Gastrocnemius medialis (tissue), 4 donors: ENCODE data around the gene LTBP1. TPM values are rescaled to one million over a fixed set of nuclear protein-coding genes. Genes with fewer than 3 reads are reported as not detected.

Experiments used
- ATAC-seq, 2 donors: fragments of 150-250 bp; one replicate each; pipeline ENCODE4 v1.9.1; 2016
- DNase-seq, 2 donors: peaks; one replicate each; pipeline ENCODE4 v3.0.0-alpha.2; 2019
- H3K27ac ChIP-seq, 4 donors: fragments of 200-600 bp; sonication (generic); 1 replicate in 1 of 4; 2 replicates in 3 of 4; pipeline ENCODE4 v1.5.1; 2016 to 2018; ENCODE audit warnings: mild to moderate bottlenecking in 2 of 4, moderate library complexity in 1 of 4
- H3K27me3 ChIP-seq, 3 donors: fragments of 200-600 bp; sonication (generic) in 2 of 3; 1 replicate in 1 of 3; 2 replicates in 2 of 3; pipeline versions ENCODE4 v1.5.1 to v1.6.0; 2016 to 2019; ENCODE audit warnings: mild to moderate bottlenecking in 1 of 3, moderate library complexity in 1 of 3
- H3K36me3 ChIP-seq, 2 donors: fragments of 200-600 bp; sonication (generic) in 1 of 2; one replicate each; pipeline ENCODE4 v1.5.1; 2017 to 2018
- H3K4me1 ChIP-seq, 2 donors: fragments of 200-600 bp; sonication (generic) in 1 of 2; one replicate each; pipeline ENCODE4 v1.5.1; 2016 to 2017; ENCODE audit warnings: mild to moderate bottlenecking in 2 of 2
- H3K4me3 ChIP-seq, 4 donors: fragments of 200-600 bp; sonication (generic) in 3 of 4; 1 replicate in 1 of 4; 2 replicates in 3 of 4; pipeline ENCODE4 v1.5.1; 2016 to 2019; ENCODE audit warnings: mild to moderate bottlenecking in 2 of 4
- H3K9me3 ChIP-seq, 3 donors: fragments of 200-600 bp; sonication (generic) in 2 of 3; 1 replicate in 1 of 3; 2 replicates in 2 of 3; pipeline ENCODE4 v1.5.1; 2016 to 2019
- CTCF ChIP-seq, 5 experiments: fragments of 450-650 bp in 3 of 5; fragments of 200-600 bp in 2 of 5; sonication (generic) in 2 of 5; IDR thresholded peaks in 4 of 5; conservative IDR thresholded peaks in 1 of 5; 1 replicate in 4 of 5; 2 replicates in 1 of 5; pipeline ENCODE4 v1.5.1; 2016 to 2019; ENCODE audit warnings: antibody characterized with exemption in 5 of 5, mild to moderate bottlenecking in 3 of 5, moderate library complexity in 3 of 5
- POLR2A ChIP-seq, 2 donors: fragments of 450-650 bp; IDR thresholded peaks; one replicate each; pipeline ENCODE4 v1.6.1; 2017; ENCODE audit warnings: antibody characterized with exemption in 2 of 2, mild to moderate bottlenecking in 2 of 2, moderate library complexity in 2 of 2
- in situ Hi-C, 4 donors: fragments of 200-750 bp; cut with MboI; loops; one replicate each; pipeline versions ENCODE4 v1.15.0 to v1.8.0; 2017; ENCODE audit warnings: low sequenced_read_pairs in 4 of 4
- intact Hi-C: fragments of 100-400 bp; cut with DNase I; formaldehyde crosslinking; loops from one replicate; pipeline ENCODE4 v1.15.1; 2023; ENCODE audit warnings: low total_unique reads
- microRNA-seq, 2 donors: library from miRNA; unstranded; fragments of <30 nt; microRNA quantifications; one replicate each; pipeline ENCODE4, GENCODE V29; 2016; ENCODE audit warnings: borderline replicate concordance in 2 of 2
- total RNA-seq, 4 donors: library from RNA; depleted of rRNA; stranded (reverse); fragments of >200 nt; gene quantifications; one replicate each; pipeline versions ENCODE4 v1.1.0 to v1.2.3, GENCODE V29; 2016

LTBP1 gene
- total RNA-seq, 4 donors from 2014 or later = 8.0 to 42.8 (median 18.4) TPM

GRCh38 chr2:33448220-33448899 is 501.6 kb downstream of the LTBP1 start:
- H3K4me3 ChIP-seq = no peak overlapping the region
- H3K9me3 ChIP-seq = peaks cover 0 to 8% (median 0%) of the 10 kb centered on the region in 3 donors
- no peak for DNase-seq
- no peak for TF ChIP-seq POLR2A (IDR thresholded peaks at IDR 0.05)
- TF ChIP-seq CTCF (IDR thresholded peaks at IDR 0.05 in 4 of 5, conservative IDR thresholded peaks at IDR 0.05 in 1 of 5) = no peak
- peak overlapping the region in 1 of 4 donors; percentile 18 for H3K27ac ChIP-seq
- intact Hi-C loops (loop anchor here (10.0 kb wide), 1 partner anchor 414 kb away; no protein-coding TSS in a partner anchor), in situ Hi-C loops (no loop called here)
- no peaks in the 10 kb centered on the region for H3K36me3 ChIP-seq
- H3K4me1 ChIP-seq = peaks cover 20 to 25% of the 10 kb centered on the region in 2 donors
- no peaks in the 10 kb centered on the region for H3K27me3 ChIP-seq
- no peak for ATAC-seq

Small RNA genes within 50 kb of the gene (microRNA-seq; reads per million reads assigned to microRNA genes)
- gene MIR4430 = 0 reads per million in 2 donors
